HG03045 (cell line): ENCODE results near the gene OR1M1.

ENCODE experiments used
- ATAC-seq: cut with Tn5 transposase; IDR thresholded peaks from one replicate; pipeline ENCODE4 v1.9.1; 2021; ENCODE audit warnings: mild to moderate bottlenecking, moderate library complexity; ENCODE audit not compliant: unreplicated experiment

The OR1M1 gene

GRCh38 chr19:9073806-9074205, 13.1 kb upstream of the OR1M1 start:
- no peak for ATAC-seq

GRCh38 chr19:9075064-9075949, 11.6 kb upstream of the OR1M1 start:
- no peak for ATAC-seq

GRCh38 chr19:9076901-9077300, 10.0 kb upstream of the OR1M1 start:
- ATAC-seq = no peak

- no peak for ATAC-seq
Observed at GRCh38 chr19:9078651-9079050, 8.2 kb upstream of the OR1M1 start.

GRCh38 chr19:9107375-9107774, 20.5 kb downstream of the OR1M1 start, which contains the start of gene OR7G2:
Gene OR7G2, minus strand, starts transcription at chr19:9107475. Its CDS starts 4,232 bp downstream, at chr19:9103243.
- ATAC-seq = no peak

- no peak for ATAC-seq
Observed at GRCh38 chr19:9109959-9110358, 23.1 kb downstream of the OR1M1 start.

GRCh38 chr19:9115307-9115813, 28.5 kb downstream of the OR1M1 start, which contains the start of gene OR7G1:
Gene OR7G1, minus strand, starts transcription at chr19:9115763. Its CDS starts 0 bp downstream, at chr19:9115763.
- ATAC-seq = no peak

- ATAC-seq = no peak
Observed at GRCh38 chr19:9116547-9116946, 29.7 kb downstream of the OR1M1 start.

- ATAC-seq = no peak
Observed at GRCh38 chr19:9126900-9127405, 40.1 kb downstream of the OR1M1 start, which contains the start of gene OR7G3. Gene OR7G3, minus strand, starts transcription at chr19:9126950. Its CDS starts 0 bp downstream, at chr19:9126950.

GRCh38 chr19:9128171-9128570, 41.3 kb downstream of the OR1M1 start:
- ATAC-seq = no peak

GRCh38 chr19:9130965-9131364, 44.1 kb downstream of the OR1M1 start:
- ATAC-seq = no peak

GRCh38 chr19:9132422-9132821, 45.6 kb downstream of the OR1M1 start:
- no peak for ATAC-seq

- no peak for ATAC-seq
Observed at GRCh38 chr19:9139609-9140158, 52.8 kb downstream of the OR1M1 start.

GRCh38 chr19:9140159-9140874, 53.5 kb downstream of the OR1M1 start, which contains the start of gene ZNF317:
Gene ZNF317, plus strand, starts transcription at chr19:9140397. Its CDS starts 15,620 bp downstream, at chr19:9156017.
- peak; percentile 81 for ATAC-seq

- ATAC-seq = no peak
Observed at GRCh38 chr19:9144920-9145319, 58.1 kb downstream of the OR1M1 start.
